ENCODE measurements around the gene MEMO1. TPM values are rescaled to one million over a fixed set of nuclear protein-coding genes. Genes with fewer than 3 reads are reported as not detected.

MEMO1 gene
- total and polyA plus RNA-seq, 2 donors (not counting 3 experiments of a cell fraction or from before 2014, with no cell fraction given) = 38.6 to 56.2 TPM

GRCh38 chr2:31972059-31972458 lies 38.7 kb downstream of the MEMO1 start:
- no peak overlapping the region for H3K4me2 ChIP-seq (ENCODE audit: insufficient read depth, low read length)
- DNase-seq (ENCODE audit: low read depth, low spot score) (no peak), FAIRE-seq (no peak)
- H3K4me3 ChIP-seq (replicated peaks in 1 of 3; ENCODE audit: insufficient read depth in 1 of 3, low read depth in 1 of 3, low read length in 3 of 3) = no peak overlapping the region
- no peak for TF ChIP-seq CTCF (IDR thresholded peaks at IDR 0.05; ENCODE audit: extremely low read depth in 1 of 2, insufficient read depth in 1 of 2, low read depth in 1 of 2, low read length in 2 of 2)
- ChIA-PET CTCF (interaction anchor here (1.3 kb wide), 1 partner anchor 9 kb away, joined by 3 read pairs; no protein-coding TSS in a partner anchor), POLR2A (no interaction called here)
- H4K20me1 ChIP-seq (replicated peaks; ENCODE audit: control insufficient read depth, extremely low read depth, insufficient read depth, low read length) = peaks cover 4% of the 10 kb centered on the region
- H3K9me1 ChIP-seq (replicated peaks; ENCODE audit: control insufficient read depth, extremely low read depth, insufficient read depth, low read length) = no peaks in the 10 kb centered on the region
- intact Hi-C loops (cut with micrococcal nuclease) = no loop called here
- no peaks in the 10 kb centered on the region for H3K27me3 ChIP-seq (ENCODE audit: control insufficient read depth in 2 of 2, insufficient read depth in 2 of 2, low read length in 2 of 2)
- no peaks in the 10 kb centered on the region for H3K36me3 ChIP-seq (ENCODE audit: control insufficient read depth in 2 of 2, extremely low read depth in 1 of 2, insufficient read depth in 2 of 2, low read length in 2 of 2)
- no TSS peak for BruUV-seq (replicated peaks)
- dilution Hi-C loops (cut with MboI; ENCODE audit: extremely low pct_ligation_motif_present, low sequenced_read_pairs) = no loop called here
- no peak overlapping the region for H2AFZ ChIP-seq (ENCODE audit: low read depth, low read length)
- no peak overlapping the region for H3K27ac ChIP-seq (ENCODE audit: insufficient read depth, low read depth, low read length)
- H3K9ac ChIP-seq (replicated peaks; ENCODE audit: extremely low read depth, insufficient read depth, low read length) = no peak overlapping the region
- no peaks in the 10 kb centered on the region for H3K4me1 ChIP-seq (ENCODE audit: control insufficient read depth, extremely low read depth, insufficient read depth, low read length)
- H3K9me3 ChIP-seq (replicated peaks; ENCODE audit: control insufficient read depth, insufficient read depth, low read length) = no peaks in the 10 kb centered on the region
- peaks cover 86% of the 10 kb centered on the region for H3K79me2 ChIP-seq (ENCODE audit: control insufficient read depth, insufficient read depth, low read length)

- no peak for TF ChIP-seq FOS (IDR thresholded peaks at IDR 0.05; ENCODE audit: borderline replicate concordance, insufficient read depth, low read length)
- TF ChIP-seq MAX (IDR thresholded peaks at IDR 0.05; ENCODE audit: insufficient read depth, insufficient read length) = no peak
- no peak for TF ChIP-seq POLR2AphosphoS5 (IDR thresholded peaks at IDR 0.05; ENCODE audit: insufficient read depth, low read depth, low read length)
- no peak for TF ChIP-seq GATA2 (IDR thresholded peaks at IDR 0.05; ENCODE audit: insufficient read depth, insufficient read length, low read depth, low read length)
- no peak for TF ChIP-seq POLR2A (IDR thresholded peaks at IDR 0.05; ENCODE audit: low read depth, low read length)
- no peak for TF ChIP-seq JUN (IDR thresholded peaks at IDR 0.05; ENCODE audit: borderline replicate concordance, insufficient read depth, insufficient read length, low read depth)
- no peak for TF ChIP-seq EZH2 (IDR thresholded peaks at IDR 0.05; ENCODE audit: borderline replicate concordance, low read depth, low read length, severe bottlenecking)
- TF ChIP-seq MYC (IDR thresholded peaks at IDR 0.05; ENCODE audit: low read depth, low read length) = no peak
- TF ChIP-seq CTCF (IDR thresholded peaks at IDR 0.05; ENCODE audit: extremely low read depth in 1 of 2, insufficient read depth in 1 of 2, low read depth in 1 of 2, low read length in 2 of 2) = no peak
- Histone ChIP-seq H3K9me3 (replicated peaks; ENCODE audit: control insufficient read depth, insufficient read depth, low read length) (no peaks in the 10 kb centered on the region), H3K27ac (ENCODE audit: insufficient read depth, low read depth, low read length) (no peak overlapping the region), H3K9ac (replicated peaks; ENCODE audit: extremely low read depth, insufficient read depth, low read length) (no peak overlapping the region), H3K27me3 (ENCODE audit: control insufficient read depth in 2 of 2, insufficient read depth in 2 of 2, low read length in 2 of 2) (no peaks in the 10 kb centered on the region), H3K4me2 (ENCODE audit: insufficient read depth, low read length) (no peak overlapping the region), H3K4me3 (replicated peaks in 1 of 3; ENCODE audit: insufficient read depth in 1 of 3, low read depth in 1 of 3, low read length in 3 of 3) (no peak overlapping the region), H3K4me1 (ENCODE audit: control insufficient read depth, extremely low read depth, insufficient read depth, low read length) (no peaks in the 10 kb centered on the region), H2AFZ (ENCODE audit: low read depth, low read length) (no peak overlapping the region), H3K9me1 (replicated peaks; ENCODE audit: control insufficient read depth, extremely low read depth, insufficient read depth, low read length) (no peaks in the 10 kb centered on the region), H4K20me1 (replicated peaks; ENCODE audit: control insufficient read depth, extremely low read depth, insufficient read depth, low read length) (peaks cover 4% of the 10 kb centered on the region), H3K79me2 (ENCODE audit: control insufficient read depth, insufficient read depth, low read length) (peaks cover 78% of the 10 kb centered on the region), H3K36me3 (ENCODE audit: control insufficient read depth in 2 of 2, extremely low read depth in 1 of 2, insufficient read depth in 2 of 2, low read length in 2 of 2) (no peaks in the 10 kb centered on the region)
- intact Hi-C loops (cut with micrococcal nuclease) (no loop called here), dilution Hi-C loops (cut with MboI; ENCODE audit: extremely low pct_ligation_motif_present, low sequenced_read_pairs) (no loop called here)
- POLR2A ChIA-PET = no interaction called here
- no TSS peak for BruUV-seq (replicated peaks)
- CTCF ChIA-PET = no interaction called here
- FAIRE-seq (no peak), DNase-seq (ENCODE audit: low read depth, low spot score) (no peak)
Measured at GRCh38 chr2:31969178-31969577, 41.6 kb downstream of the MEMO1 start.

Data from endothelial cell of umbilical vein (primary cell).